Measurements from ENCODE around the gene DGKA. TPM values are rescaled to one million over a fixed set of nuclear protein-coding genes. Genes with fewer than 3 reads are reported as not detected.
A peak's percentile ranks its signal among the peaks of the same experiment; 100 is the strongest.

Gene DGKA
- total RNA-seq, 1 donor from 2014 or later = 365 TPM

GRCh38 chr12:55925371-55925770 lies 5.6 kb upstream of the DGKA start:
- Mint-ChIP-seq H3K27ac (peak overlapping the region; percentile 98), H3K4me1 (peaks cover 45% of the 10 kb centered on the region), H3K9me3 (no peaks in the 10 kb centered on the region), H3K4me3 (peak overlapping the region; percentile 99), H3K36me3 (ENCODE audit: low read depth) (peaks cover 42% of the 10 kb centered on the region), H3K27me3 (peaks cover 2% of the 10 kb centered on the region)
- intact Hi-C loops (cut with micrococcal nuclease) = loop anchor here (10.0 kb wide), 1 partner anchor 941 kb away; the partner anchor contains the start of gene TESPA1
- no peak for DNase-seq

- H3K27ac Mint-ChIP-seq = peak overlapping the region; percentile 98
- no peaks in the 10 kb centered on the region for H3K9me3 Mint-ChIP-seq
- H3K4me1 Mint-ChIP-seq = peaks cover 46% of the 10 kb centered on the region
- H3K4me3 Mint-ChIP-seq = peak overlapping the region; percentile 99
- peaks cover 2% of the 10 kb centered on the region for H3K27me3 Mint-ChIP-seq
- peaks cover 42% of the 10 kb centered on the region for H3K36me3 Mint-ChIP-seq (ENCODE audit: low read depth)
- DNase-seq = peak; percentile 70
- intact Hi-C loops (cut with micrococcal nuclease) = loop anchor here (1.0 to 10.0 kb wide), 3 partner anchors 27 to 941 kb away; partner anchors contain the start of gene TESPA1
Observed at GRCh38 chr12:55925870-55926737, 4.9 kb upstream of the DGKA start.

GRCh38 chr12:55926738-55927587 lies 4.0 kb upstream of the DGKA start:
- peak overlapping the region; percentile 98 for H3K27ac Mint-ChIP-seq
- no peaks in the 10 kb centered on the region for H3K9me3 Mint-ChIP-seq
- intact Hi-C loops (cut with micrococcal nuclease) = loop anchor here (1.0 to 10.0 kb wide), 9 partner anchors 28 to 942 kb away; partner anchors contain the start of genes BLOC1S1, CDK2, DNAJC14 and PA2G4
- peak; percentile 96 for DNase-seq
- peak overlapping the region; percentile 99 for H3K4me3 Mint-ChIP-seq
- H3K27me3 Mint-ChIP-seq = peaks cover 2% of the 10 kb centered on the region
- H3K36me3 Mint-ChIP-seq (ENCODE audit: low read depth) = peaks cover 43% of the 10 kb centered on the region
- H3K4me1 Mint-ChIP-seq = peaks cover 40% of the 10 kb centered on the region

DNA sequence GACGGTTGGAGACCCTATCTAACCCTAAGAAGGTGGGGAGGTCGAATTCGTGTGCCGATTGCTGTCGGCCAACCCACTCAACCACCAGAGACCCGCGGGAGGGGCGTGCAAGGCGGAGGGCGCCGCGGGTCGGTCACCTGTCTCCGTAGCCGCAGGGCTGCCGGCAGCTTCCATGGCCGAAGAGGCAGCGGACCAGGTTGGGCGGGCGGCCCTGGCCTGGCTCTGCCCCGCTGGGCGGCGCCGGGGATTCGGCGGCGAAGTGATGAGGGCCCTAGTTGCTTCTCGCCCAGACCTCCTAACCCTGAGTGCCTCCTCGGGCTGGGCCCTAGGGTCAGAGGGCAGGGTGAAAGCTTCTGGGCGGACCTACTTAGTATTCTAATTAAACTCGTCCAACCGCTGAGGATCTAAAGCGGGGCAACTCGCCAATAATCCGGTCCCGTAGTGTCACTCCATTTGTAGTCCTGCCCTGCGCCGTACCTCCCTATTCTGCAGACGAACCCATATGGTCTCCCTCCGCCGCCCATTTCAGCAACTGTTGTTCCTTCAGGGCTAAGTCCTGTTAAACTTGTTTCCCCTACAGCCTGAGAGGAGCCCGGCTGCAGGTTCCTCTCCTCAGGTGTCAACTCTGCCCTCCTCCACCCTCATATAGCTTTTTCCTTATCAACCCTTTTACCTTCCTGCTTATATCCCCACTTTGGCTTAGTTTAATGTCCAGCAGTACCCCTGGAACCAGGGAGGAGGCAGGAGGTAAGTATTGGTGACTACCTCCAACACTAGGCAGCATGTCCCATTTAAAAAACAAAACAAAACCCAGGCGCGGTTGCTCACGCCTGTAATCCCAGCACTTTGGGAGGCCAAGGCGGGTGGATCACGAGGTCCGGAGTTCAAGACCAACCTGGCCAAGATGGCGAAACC lies 3.1 kb upstream of the DGKA start, which contains the start of gene PYM1:
PYM1 (minus strand) TSS at position 307 of the 915 bp plus-strand sequence; CDS start at position 174, 133 bp downstream.
- peak; percentile 90 for DNase-seq
- Mint-ChIP-seq H3K4me1 (peaks cover 37% of the 10 kb centered on the region), H3K4me3 (peak within 1 kb of the TSS; percentile 99), H3K27ac (peak within 1 kb of the TSS; percentile 98), H3K9me3 (no peaks in the 10 kb centered on the region), H3K36me3 (ENCODE audit: low read depth) (peaks cover 41% of the 10 kb centered on the region), H3K27me3 (peaks cover 2% of the 10 kb centered on the region)
- intact Hi-C loops (cut with micrococcal nuclease) = loop anchor here (1.0 to 10.0 kb wide), 9 partner anchors 38 to 943 kb away; partner anchors contain the start of genes BAZ2A, BLOC1S1, CDK2 and DNAJC14

GRCh38 chr12:55929306-55929791 lies 1.6 kb upstream of the DGKA start:
- Mint-ChIP-seq H3K4me1 (peaks cover 44% of the 10 kb centered on the region), H3K27me3 (peaks cover 2% of the 10 kb centered on the region), H3K36me3 (ENCODE audit: low read depth) (peaks cover 46% of the 10 kb centered on the region), H3K27ac (peak overlapping the region; percentile 98), H3K9me3 (no peaks in the 10 kb centered on the region), H3K4me3 (peak overlapping the region; percentile 99)
- peak; percentile 96 for DNase-seq
- intact Hi-C loops (cut with micrococcal nuclease) = loop anchor here (1.0 to 10.0 kb wide), 5 partner anchors 44 to 945 kb away; partner anchors contain the start of genes BAZ2A, CD63, RPL41 and TESPA1

DNA sequence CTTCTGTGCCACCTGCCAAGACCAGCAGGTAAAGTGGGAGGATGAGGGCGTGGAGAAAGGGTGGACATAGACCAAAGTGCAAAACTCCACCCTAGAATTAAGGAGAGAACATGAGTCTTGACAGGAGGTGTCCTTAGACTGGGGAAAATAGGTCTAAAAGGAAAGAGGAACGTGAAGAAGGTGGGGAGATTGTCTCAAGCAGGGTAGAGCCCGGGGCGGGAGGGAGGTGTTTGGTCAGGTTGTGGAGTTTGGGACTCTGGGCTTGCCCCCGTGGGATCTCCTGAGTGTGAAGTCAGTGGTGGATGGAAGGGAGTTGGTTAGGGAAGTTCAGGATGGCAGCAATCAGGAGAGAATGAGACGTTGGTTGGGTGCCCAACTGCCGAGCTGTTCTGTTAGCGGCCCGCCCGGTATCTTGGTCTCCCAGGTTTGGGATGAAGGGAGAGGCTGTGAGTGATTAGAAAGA lies 386 bp downstream of the DGKA start:
- Mint-ChIP-seq H3K9me3 (no peaks in the 10 kb centered on the region), H3K4me1 (peaks cover 50% of the 10 kb centered on the region), H3K4me3 (peak overlapping the region; percentile 99), H3K36me3 (ENCODE audit: low read depth) (peaks cover 51% of the 10 kb centered on the region), H3K27me3 (peaks cover 2% of the 10 kb centered on the region), H3K27ac (peak overlapping the region; percentile 98)
- intact Hi-C loops (cut with micrococcal nuclease) = no loop called here
- DNase-seq = no peak

DNA sequence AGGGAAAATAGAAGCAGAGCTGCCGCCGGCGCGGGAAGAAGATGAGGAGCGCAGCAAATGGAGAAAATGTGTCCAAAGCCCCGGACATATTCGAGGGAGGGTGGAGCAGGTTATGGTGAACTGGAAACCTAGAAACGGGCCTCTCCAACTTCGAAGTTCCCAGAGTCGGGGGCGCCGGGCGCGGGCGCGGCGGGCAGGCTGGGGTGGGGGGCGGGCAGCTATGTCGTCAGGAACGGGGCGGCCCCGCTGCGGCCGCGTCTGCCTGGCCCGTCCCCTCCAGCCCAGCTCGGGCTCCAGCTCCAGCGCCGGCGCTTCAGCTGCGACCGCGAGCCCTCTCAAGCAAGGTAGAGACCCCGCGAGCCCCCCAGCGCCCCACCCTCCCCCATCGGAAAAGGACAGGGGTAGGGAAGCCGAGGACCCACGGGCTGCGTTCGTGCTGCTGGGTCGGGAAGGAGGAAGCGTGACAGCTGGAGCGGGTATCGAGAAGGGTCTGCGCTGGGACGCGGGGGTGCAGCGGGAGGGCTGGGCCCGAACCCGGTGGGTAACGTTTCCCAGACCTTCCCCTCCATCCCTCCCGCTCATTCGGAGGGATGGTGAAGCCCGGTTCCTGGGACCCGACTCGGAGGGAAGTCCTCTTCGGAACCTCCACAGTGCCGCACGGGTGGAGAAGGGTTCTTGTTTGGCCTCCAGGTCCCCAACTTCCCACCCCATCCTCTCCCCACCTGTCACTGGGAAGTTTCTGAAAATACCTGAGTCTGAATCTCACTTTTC lies 1.0 kb downstream of the DGKA start:
- Mint-ChIP-seq H3K27ac (peak overlapping the region; percentile 98), H3K4me3 (peak overlapping the region; percentile 99), H3K36me3 (ENCODE audit: low read depth) (peaks cover 56% of the 10 kb centered on the region), H3K4me1 (peaks cover 54% of the 10 kb centered on the region), H3K9me3 (no peaks in the 10 kb centered on the region), H3K27me3 (peaks cover under 1% of the 10 kb centered on the region)
- intact Hi-C loops (cut with micrococcal nuclease) = no loop called here
- DNase-seq = peak; percentile 79

DNA sequence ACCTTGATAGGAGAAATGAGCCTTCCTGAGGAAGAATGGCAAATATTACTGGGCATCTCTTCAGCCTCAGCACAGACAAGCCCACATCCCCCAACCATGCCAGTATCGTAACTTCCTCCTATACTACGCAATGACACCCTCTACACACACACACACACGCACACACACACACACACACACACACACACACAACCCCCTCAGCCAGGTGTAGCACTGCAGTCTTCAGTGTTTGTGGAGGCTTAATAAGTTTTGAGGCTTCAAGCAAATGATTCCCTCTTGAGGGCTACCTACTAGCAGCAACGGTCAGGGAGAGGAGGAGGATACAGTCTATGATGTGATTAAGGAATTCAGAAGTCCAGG lies 1.6 kb downstream of the DGKA start:
- H3K27ac Mint-ChIP-seq = peak overlapping the region; percentile 98
- H3K9me3 Mint-ChIP-seq = no peaks in the 10 kb centered on the region
- H3K36me3 Mint-ChIP-seq (ENCODE audit: low read depth) = peaks cover 56% of the 10 kb centered on the region
- peak overlapping the region; percentile 99 for H3K4me3 Mint-ChIP-seq
- intact Hi-C loops (cut with micrococcal nuclease) = no loop called here
- peaks cover 59% of the 10 kb centered on the region for H3K4me1 Mint-ChIP-seq
- H3K27me3 Mint-ChIP-seq = no peaks in the 10 kb centered on the region
- peak; percentile 82 for DNase-seq

DNA sequence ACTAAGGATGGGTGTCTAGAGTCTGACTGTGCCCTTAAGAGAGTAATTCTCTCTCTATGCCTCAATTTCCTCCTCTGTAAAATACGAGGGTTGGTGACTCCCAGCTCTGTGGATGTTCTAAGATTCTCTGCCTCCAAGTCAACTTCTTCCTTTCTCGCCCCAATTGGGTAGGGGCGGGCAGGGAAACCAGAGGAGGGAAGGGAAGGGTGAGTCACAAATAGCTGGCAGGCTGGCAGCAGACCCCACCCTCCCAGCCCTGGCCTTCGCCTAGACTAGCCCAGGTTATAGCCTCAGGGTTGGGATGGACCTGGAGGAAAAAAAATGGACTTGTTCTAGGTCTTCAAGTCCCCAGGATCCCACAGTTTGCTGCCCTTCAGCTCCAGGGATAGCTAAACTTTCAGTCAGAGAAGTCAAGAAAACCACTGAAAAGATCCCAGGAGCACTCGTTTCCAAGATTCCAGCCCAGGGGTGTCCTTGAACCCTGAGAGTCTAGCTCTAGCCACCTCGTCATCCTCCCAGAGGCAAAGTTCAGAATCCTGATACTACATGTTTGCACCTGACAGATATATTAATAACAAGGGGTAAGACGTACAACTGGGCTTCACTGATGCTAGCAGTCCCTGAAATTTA lies 2.3 kb downstream of the DGKA start:
- no peaks in the 10 kb centered on the region for H3K9me3 Mint-ChIP-seq
- H3K36me3 Mint-ChIP-seq (ENCODE audit: low read depth) = peaks cover 62% of the 10 kb centered on the region
- H3K4me1 Mint-ChIP-seq = peaks cover 65% of the 10 kb centered on the region
- no peaks in the 10 kb centered on the region for H3K27me3 Mint-ChIP-seq
- intact Hi-C loops (cut with micrococcal nuclease) = no loop called here
- H3K27ac Mint-ChIP-seq = peak overlapping the region; percentile 98
- peak; percentile 61 for DNase-seq
- H3K4me3 Mint-ChIP-seq = peak overlapping the region; percentile 99

GRCh38 chr12:55933799-55934742 lies 3.1 kb downstream of the DGKA start:
- intact Hi-C loops (cut with micrococcal nuclease) = no loop called here
- Mint-ChIP-seq H3K4me1 (peaks cover 73% of the 10 kb centered on the region), H3K4me3 (peak overlapping the region; percentile 99), H3K9me3 (no peaks in the 10 kb centered on the region), H3K27me3 (no peaks in the 10 kb centered on the region), H3K36me3 (ENCODE audit: low read depth) (peaks cover 70% of the 10 kb centered on the region), H3K27ac (peak overlapping the region; percentile 98)
- peak; percentile 55 for DNase-seq

GRCh38 chr12:55934773-55935172 lies 3.8 kb downstream of the DGKA start:
- peak overlapping the region; percentile 89 for H3K27ac Mint-ChIP-seq
- peaks cover 74% of the 10 kb centered on the region for H3K36me3 Mint-ChIP-seq (ENCODE audit: low read depth)

More at GRCh38 chr12:55934773-55935172, 3.8 kb downstream of the DGKA start:
- Mint-ChIP-seq H3K4me1 (peaks cover 72% of the 10 kb centered on the region), H3K9me3 (no peaks in the 10 kb centered on the region), H3K27me3 (no peaks in the 10 kb centered on the region), H3K4me3 (peak overlapping the region; percentile 99)
- intact Hi-C loops (cut with micrococcal nuclease) = no loop called here
- peak; percentile 60 for DNase-seq
